HG02642 (cell line): Measurements from ENCODE around the gene DCLK2.
"Not testable (repeated sequence)": the region's sequence is repeated elsewhere in the genome, so short reads cannot be mapped to it uniquely, and the experiment has no call there.

Source experiments
- ATAC-seq: cut with Tn5 transposase; IDR thresholded peaks from one replicate; pipeline ENCODE4 v1.9.1; 2021; ENCODE audit warnings: mild to moderate bottlenecking; ENCODE audit not compliant: unreplicated experiment, poor library complexity

Gene DCLK2

GRCh38 chr4:150142831-150143230, 64.6 kb downstream of the DCLK2 start:
- ATAC-seq, result no peak

- ATAC-seq, result no peak
Measured at GRCh38 chr4:150145090-150145945, 67.1 kb downstream of the DCLK2 start.

GRCh38 chr4:150145946-150146340, 67.7 kb downstream of the DCLK2 start:
- ATAC-seq, result no peak

- no peak for ATAC-seq
Measured at GRCh38 chr4:150149381-150149780, 71.1 kb downstream of the DCLK2 start.

GRCh38 chr4:150150629-150151062, 72.4 kb downstream of the DCLK2 start:
- no peak for ATAC-seq

- no peak for ATAC-seq
Measured at GRCh38 chr4:150152766-150153165, 74.5 kb downstream of the DCLK2 start.

- no peak for ATAC-seq
Measured at GRCh38 chr4:150155391-150155790, 77.1 kb downstream of the DCLK2 start.

- ATAC-seq, result no peak
Measured at GRCh38 chr4:150156543-150156942, 78.3 kb downstream of the DCLK2 start.

GRCh38 chr4:150158041-150158440, 79.8 kb downstream of the DCLK2 start:
- ATAC-seq, result no peak

- no peak for ATAC-seq
Measured at GRCh38 chr4:150160473-150160872, 82.2 kb downstream of the DCLK2 start.

- ATAC-seq, result no peak
Measured at GRCh38 chr4:150161109-150161508, 82.9 kb downstream of the DCLK2 start.

GRCh38 chr4:150162020-150162419, 83.8 kb downstream of the DCLK2 start:
- not testable (repeated sequence) for ATAC-seq

- ATAC-seq, result no peak
Measured at GRCh38 chr4:150164055-150164454, 85.8 kb downstream of the DCLK2 start.

- no peak for ATAC-seq
Measured at GRCh38 chr4:150164956-150165629, 86.8 kb downstream of the DCLK2 start.

- ATAC-seq, result no peak
Measured at GRCh38 chr4:150167054-150167453, 88.8 kb downstream of the DCLK2 start.

- no peak for ATAC-seq
Measured at GRCh38 chr4:150173432-150173861, 95.2 kb downstream of the DCLK2 start.

GRCh38 chr4:150173982-150174398, 95.7 kb downstream of the DCLK2 start:
- ATAC-seq, result no peak

- ATAC-seq, result no peak
Measured at GRCh38 chr4:150176547-150176946, 98.3 kb downstream of the DCLK2 start.

GRCh38 chr4:150178161-150178560, 99.9 kb downstream of the DCLK2 start:
- ATAC-seq, result no peak

GRCh38 chr4:150181536-150181935, 103.3 kb downstream of the DCLK2 start:
- no peak for ATAC-seq

- no peak for ATAC-seq
Measured at GRCh38 chr4:150182794-150183193, 104.5 kb downstream of the DCLK2 start.
